Left kidney (tissue), 8 donors: ENCODE results near the gene TMC2. TPM values are rescaled to one million over a fixed set of nuclear protein-coding genes. Genes with fewer than 3 reads are reported as not detected.
"Not testable (repeated sequence)": the region's sequence is repeated elsewhere in the genome, so short reads cannot be mapped to it uniquely, and the experiment has no call there.

Experiments used
- DNase-seq: peaks from one replicate; pipeline ENCODE4 v3.0.0-alpha.2; 2013
- long read RNA-seq, 8 donors: transcript quantifications; one replicate each; lab custom pipeline, GENCODE V29; 2026
- polyA plus RNA-seq: library from polyadenylated mRNA; unstranded; fragments of 120-200 nt; gene quantifications from one replicate; pipeline ENCODE4 v1.2.1, GENCODE V29; 2013; ENCODE audit not compliant: insufficient read length

Gene TMC2
- polyA plus RNA-seq: 0.50 TPM
- long read RNA-seq, donor 1: 0 reads
- long read RNA-seq, donor 2: 0 reads
- long read RNA-seq, donor 3: 0 reads
- long read RNA-seq, donor 4: 0 reads
- long read RNA-seq, donor 5: 0 reads
- long read RNA-seq, donor 6: 0 reads
- long read RNA-seq, donor 7: 0 reads
- long read RNA-seq, donor 8: 0 reads

GRCh38 chr20:2536560-2536986, at the start of gene TMC2:
Gene TMC2, plus strand, starts transcription at chr20:2536573. Its CDS starts 49 bp downstream, at chr20:2536622.
- no peak for DNase-seq

- DNase-seq: not testable (repeated sequence)
Measured at GRCh38 chr20:2502808-2503384, 33.5 kb upstream of the TMC2 start.

- DNase-seq: not testable (repeated sequence)
Measured at GRCh38 chr20:2504803-2505202, 31.6 kb upstream of the TMC2 start.

- DNase-seq: not testable (repeated sequence)
Measured at GRCh38 chr20:2506426-2506825, 29.9 kb upstream of the TMC2 start.

- DNase-seq: no peak
Measured at GRCh38 chr20:2507464-2507863, 28.9 kb upstream of the TMC2 start.

GRCh38 chr20:2507875-2508630, 28.3 kb upstream of the TMC2 start:
- DNase-seq: no peak

DNA sequence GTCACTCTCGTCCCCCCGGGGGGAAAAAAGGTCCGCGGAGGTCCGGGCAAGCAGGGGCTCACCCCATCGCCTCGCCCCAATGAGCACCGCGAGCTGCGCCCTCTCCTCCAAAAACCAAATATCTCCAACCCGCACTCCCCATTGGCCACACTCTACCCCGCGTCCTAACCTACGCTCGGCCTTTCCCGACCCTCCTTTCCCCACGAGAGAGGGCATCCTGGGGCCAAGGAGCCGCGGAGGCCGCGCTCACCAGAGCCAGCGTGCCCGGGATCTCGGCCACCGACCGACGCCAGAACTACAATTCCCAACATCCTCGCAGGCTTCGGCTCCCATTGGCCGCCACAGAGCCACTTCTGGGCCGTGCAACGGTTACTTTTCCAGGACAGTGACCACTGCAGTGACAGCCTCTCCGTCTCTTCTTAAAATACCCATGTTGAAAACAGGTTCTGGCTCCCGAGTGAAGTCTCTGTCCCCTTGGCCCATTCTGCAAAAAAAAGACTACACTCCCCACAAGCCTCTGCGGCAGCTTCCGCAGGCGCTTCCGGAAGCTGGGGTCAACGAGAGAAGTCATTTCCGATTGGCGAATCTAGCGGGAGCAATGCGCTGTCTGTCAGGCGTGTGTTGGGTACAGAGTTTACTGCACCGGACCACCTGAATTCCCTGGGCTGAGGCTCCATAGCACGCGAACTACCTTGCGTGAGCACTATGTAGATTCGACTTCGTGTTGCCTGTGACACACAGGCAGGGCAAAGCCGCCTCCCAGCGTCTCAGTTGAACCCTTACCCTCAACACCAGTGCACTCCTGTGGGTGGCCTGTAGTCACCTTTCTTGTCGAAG, 27.5 kb upstream of the TMC2 start, which contains the start of gene ZNF343:
TSS of gene ZNF343 (minus strand) at position 285 of the 837 bp plus-strand sequence. CDS start 15,020 bp downstream, outside the sequence.
- DNase-seq: peak; percentile 88

- no peak for DNase-seq
Measured at GRCh38 chr20:2509468-2509781, 26.9 kb upstream of the TMC2 start.

DNA sequence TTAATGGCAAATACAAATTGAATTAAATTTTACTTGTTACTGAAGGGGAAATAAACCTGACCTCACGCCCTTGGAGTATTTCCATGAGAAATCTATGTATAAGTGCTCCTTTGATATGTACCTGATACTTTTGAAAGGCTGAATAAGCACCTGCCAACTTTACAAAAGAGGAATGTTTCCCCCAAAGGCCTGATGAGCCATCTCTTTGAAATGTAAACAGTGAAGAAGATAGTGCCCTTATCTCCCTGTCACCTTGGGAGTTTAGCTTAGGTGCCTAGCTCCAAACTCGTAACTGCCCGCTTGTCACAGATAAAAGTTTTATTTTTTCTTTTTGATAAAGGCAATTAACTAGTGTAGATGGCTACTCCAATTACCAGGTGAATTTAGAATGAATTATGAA, 26.6 kb upstream of the TMC2 start:
- DNase-seq: no peak

- DNase-seq: no peak
Measured at GRCh38 chr20:2515203-2515602, 21.2 kb upstream of the TMC2 start.

GRCh38 chr20:2516399-2516798, 20.0 kb upstream of the TMC2 start:
- DNase-seq: no peak

- DNase-seq: no peak
Measured at GRCh38 chr20:2518096-2518495, 18.3 kb upstream of the TMC2 start.

- no peak for DNase-seq
Measured at GRCh38 chr20:2518558-2518957, 17.8 kb upstream of the TMC2 start.

DNA sequence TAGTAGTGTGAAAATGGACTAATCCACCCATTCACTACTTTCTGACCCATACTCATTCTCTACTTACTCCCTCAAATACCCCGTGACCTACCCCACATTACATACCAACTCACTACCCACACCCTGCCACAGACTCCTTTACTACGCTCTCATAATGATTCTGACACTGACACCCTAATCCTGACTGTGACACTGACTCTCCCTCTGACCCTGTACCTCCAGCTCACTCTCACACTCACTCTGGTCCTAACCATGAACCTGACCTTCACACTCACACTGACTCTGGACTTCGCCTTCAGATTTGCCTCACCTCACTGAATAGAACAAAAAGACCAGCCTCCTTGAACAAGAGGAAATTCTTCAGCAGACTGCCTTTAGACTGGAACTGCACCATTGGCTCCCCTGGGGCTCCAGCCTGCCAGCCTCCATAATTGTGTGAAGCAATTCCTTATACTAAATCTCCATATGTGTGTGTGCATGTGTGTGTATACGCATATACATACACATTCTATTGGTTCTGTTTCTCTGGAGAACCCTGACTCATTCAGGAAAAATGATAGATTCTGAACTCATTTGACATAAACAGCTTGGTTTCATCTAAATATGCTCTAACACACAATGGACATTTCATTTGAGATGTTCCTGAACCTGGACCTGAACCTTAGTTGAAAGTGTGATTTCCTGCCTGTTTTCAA, 17.1 kb upstream of the TMC2 start:
- no peak for DNase-seq

DNA sequence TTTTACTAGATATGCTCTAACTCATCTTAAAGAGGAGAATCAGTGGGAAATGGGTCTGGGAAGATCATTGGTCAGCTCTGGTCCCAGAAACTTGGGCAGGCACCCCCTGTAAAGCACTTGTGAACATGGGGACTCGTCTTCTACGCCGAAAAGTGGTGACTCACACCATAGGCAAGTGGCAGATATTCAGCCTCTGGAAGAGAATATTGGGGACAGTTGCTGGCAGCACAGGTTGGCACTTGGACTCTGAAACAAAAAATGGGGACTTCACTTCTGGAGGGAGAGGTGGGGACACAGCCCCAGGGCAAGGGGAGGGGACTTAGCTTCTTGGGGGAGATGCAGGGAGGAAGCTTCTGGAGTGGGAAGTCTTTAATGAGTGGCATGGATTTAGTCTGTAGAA, 15.8 kb upstream of the TMC2 start:
- DNase-seq: no peak

GRCh38 chr20:2521369-2522305, 14.7 kb upstream of the TMC2 start:
- peak; percentile 47 for DNase-seq

DNA sequence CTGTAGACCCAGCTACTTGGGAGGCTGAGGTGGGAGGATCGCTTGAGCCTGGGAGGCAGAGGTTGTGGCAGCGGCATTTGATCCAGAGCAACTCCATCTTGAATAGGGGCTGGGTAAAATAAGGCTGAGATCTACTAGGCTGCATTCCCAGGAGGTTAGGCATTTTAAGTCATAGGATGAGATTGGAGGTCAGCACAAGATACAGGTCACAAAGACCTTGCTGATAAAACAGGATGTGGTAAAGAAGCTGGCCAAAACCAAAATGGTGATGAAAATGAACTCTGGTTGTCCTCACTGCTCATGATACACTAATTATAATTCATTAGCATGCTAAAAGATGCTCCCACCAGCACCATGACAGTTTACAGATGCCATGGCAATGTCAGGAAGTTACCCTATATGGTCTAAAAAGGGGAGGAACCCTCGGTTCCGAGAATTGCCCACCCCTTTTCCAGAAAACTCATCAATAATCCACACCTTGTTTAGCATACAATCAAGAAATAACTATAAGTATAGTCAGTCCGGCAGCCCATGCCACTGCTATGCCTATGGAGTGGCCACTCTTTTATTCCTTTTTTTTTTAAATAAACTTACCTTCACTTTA, 13.4 kb upstream of the TMC2 start:
- not testable (repeated sequence) for DNase-seq

GRCh38 chr20:2523919-2524708, 12.3 kb upstream of the TMC2 start:
- peak; percentile 85 for DNase-seq

GRCh38 chr20:2524709-2525506, 11.5 kb upstream of the TMC2 start:
- DNase-seq: no peak
